HEK293 (cell line): ENCODE results near the gene TNS1.

Experiments used
- ATF2 ChIP-seq: fragments of 450-650 bp; formaldehyde crosslinking; IDR thresholded peaks from 2 replicates; pipeline ENCODE4 v1.5.1; 2016; ENCODE audit warnings: missing biosample characterization, missing genetic modification characterization, low read depth
- CTCF ChIP-seq: fragments of 450-650 bp; formaldehyde crosslinking; IDR thresholded peaks from 2 replicates; pipeline ENCODE4 v1.5.1; 2016; ENCODE audit warnings: missing biosample characterization, missing genetic modification characterization
- MEIS1 ChIP-seq: sonication (generic); formaldehyde crosslinking; IDR thresholded peaks from 2 replicates; pipeline ENCODE4 v1.8.1; 2022; ENCODE audit warnings: missing genetic modification reagents, mild to moderate bottlenecking, borderline replicate concordance
- PATZ1 ChIP-seq: fragments of 450-650 bp; formaldehyde crosslinking; IDR thresholded peaks from 2 replicates; pipeline ENCODE4 v1.5.1; 2016; ENCODE audit warnings: missing biosample characterization, missing genetic modification characterization
- YY1 ChIP-seq: fragments of 450-650 bp; formaldehyde crosslinking; IDR thresholded peaks from 2 replicates; pipeline ENCODE4 v1.5.1; 2018; ENCODE audit warnings: missing biosample characterization, missing genetic modification characterization
- ZNF37A ChIP-seq: fragments of 450-650 bp; IDR thresholded peaks from 2 replicates; pipeline ENCODE4 v1.5.1; 2018; ENCODE audit warnings: missing biosample characterization, missing genetic modification characterization
- ZNF416 ChIP-seq: fragments of 450-650 bp; formaldehyde crosslinking; IDR thresholded peaks from 2 replicates; pipeline ENCODE4 v1.5.1; 2016; ENCODE audit warnings: missing biosample characterization, missing genetic modification characterization
- ZNF449 ChIP-seq: fragments of 450-650 bp; formaldehyde crosslinking; IDR thresholded peaks from 2 replicates; pipeline ENCODE4 v1.5.1; 2017; ENCODE audit warnings: missing biosample characterization, mild to moderate bottlenecking, missing genetic modification characterization, moderate library complexity
- ZNF473 ChIP-seq: fragments of 450-650 bp; formaldehyde crosslinking; IDR thresholded peaks from 2 replicates; pipeline ENCODE4 v1.5.1; 2017; ENCODE audit warnings: missing biosample characterization, missing genetic modification characterization
- ZNF792 ChIP-seq: fragments of 450-650 bp; formaldehyde crosslinking; IDR thresholded peaks from 2 replicates; pipeline ENCODE4 v1.5.1; 2016; ENCODE audit warnings: missing biosample characterization, missing genetic modification characterization
- ZSCAN5A ChIP-seq: fragments of 450-650 bp; formaldehyde crosslinking; IDR thresholded peaks from 2 replicates; pipeline ENCODE4 v1.5.1; 2016; ENCODE audit warnings: missing biosample characterization, missing genetic modification characterization

- TF ChIP-seq ZNF473 (no peak), YY1 (tag by site-specific recombination) (no peak), PATZ1 (tag by site-specific recombination) (no peak), CTCF (no peak), ATF2 (no peak), ZNF37A (no peak), ZSCAN5A (tag by site-specific recombination) (no peak), MEIS1 (CRISPR knock-in tag) (no peak), ZNF449 (tag by site-specific recombination) (no peak), ZNF792 (tag by site-specific recombination) (no peak), ZNF416 (tag by site-specific recombination) (no peak)
Observed at GRCh38 chr2:217753460-217754200, 249.2 kb downstream of the TNS1 start.
